Hematopoietic multipotent progenitor cell treated with erythropoietin and hydrocortisone succinate and interleukin-3 and kit ligand, for 4 days (in vitro differentiated cells): Measurements from ENCODE around the gene AKAP9.
A peak's percentile ranks its signal among the peaks of the same experiment; 100 is the strongest.
"Not testable (repeated sequence)": the region's sequence is repeated elsewhere in the genome, so short reads cannot be mapped to it uniquely, and the experiment has no call there.

ENCODE experiments used
- DNase-seq: peaks from one replicate; pipeline ENCODE4 v3.0.0-alpha.2; 2015

AKAP9 gene

DNA sequence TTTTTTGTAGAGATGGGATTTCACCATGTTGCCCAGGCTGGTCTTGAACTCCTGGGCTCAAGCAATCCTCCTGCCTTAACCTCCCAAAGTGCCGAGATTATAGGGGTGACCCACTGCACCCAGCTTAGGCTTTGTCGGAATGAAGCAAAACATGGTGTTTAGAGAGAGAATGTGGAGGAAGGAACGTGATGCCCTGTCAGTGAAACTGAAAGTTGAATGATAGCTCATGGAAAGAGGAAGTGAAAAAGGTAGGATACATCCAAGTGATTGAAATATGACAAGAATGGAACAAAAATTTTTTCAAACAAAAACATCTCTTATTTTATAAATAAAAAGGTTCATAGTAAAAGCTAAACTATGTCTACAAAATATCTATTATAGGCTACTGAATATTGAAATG is 5.9 kb downstream of the AKAP9 start:
- peak; percentile 42 for DNase-seq

DNA sequence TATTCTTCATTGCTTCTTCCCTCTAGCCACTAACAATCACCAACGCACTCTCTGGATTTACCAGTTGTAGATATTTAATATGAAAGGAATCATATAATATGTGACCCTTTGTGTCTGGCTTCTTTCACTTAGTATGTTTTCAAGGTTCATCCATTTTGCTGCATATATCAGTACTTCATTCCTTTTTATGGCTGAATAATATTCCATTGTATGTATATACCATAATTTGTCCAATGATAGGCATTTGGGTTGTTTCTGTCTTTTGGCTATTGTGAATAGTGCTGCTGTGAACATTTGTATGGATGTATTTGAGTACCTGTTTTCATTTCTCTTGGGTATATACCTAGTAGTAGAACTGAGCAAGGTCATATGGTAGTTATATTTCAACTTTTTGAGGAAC is 7.3 kb downstream of the AKAP9 start:
- DNase-seq, result no peak

DNA sequence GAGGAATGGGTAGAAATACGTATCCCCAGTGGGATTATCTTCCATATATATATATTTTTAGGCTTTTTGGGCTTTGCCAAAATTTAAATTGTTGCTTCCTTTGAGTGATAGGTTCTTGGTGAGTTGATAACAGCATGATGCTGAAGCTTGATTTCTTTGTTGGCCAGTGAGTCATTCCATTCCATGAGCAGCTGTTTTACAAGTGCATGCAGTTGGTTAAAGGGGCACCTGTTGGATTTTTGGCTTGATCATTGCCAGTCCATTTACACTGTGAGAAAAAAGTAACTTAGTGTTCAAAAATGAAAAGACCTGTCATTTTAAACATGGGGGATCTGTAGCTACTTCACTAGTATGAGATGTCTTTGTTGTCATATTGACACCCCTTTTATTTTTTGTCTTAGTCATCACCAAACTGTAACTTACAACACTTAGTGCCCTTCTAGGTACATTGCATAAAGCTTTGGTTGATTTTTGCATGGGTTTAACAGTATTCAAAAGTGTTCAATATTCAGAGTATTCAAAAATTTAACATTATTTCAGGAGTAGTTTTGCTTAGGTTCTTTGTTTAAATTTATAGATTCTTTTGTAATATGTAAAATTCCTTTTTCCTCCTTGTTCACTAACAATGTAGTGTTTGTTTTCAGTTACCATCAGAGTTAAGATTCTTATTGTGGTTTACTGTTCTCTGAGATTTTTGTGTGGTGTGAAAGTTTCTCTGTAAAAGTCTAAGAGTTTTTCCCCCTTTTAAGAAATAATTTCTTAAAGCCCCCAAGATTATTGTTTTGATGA is 8.8 kb downstream of the AKAP9 start:
- peak; percentile 24 for DNase-seq

DNA sequence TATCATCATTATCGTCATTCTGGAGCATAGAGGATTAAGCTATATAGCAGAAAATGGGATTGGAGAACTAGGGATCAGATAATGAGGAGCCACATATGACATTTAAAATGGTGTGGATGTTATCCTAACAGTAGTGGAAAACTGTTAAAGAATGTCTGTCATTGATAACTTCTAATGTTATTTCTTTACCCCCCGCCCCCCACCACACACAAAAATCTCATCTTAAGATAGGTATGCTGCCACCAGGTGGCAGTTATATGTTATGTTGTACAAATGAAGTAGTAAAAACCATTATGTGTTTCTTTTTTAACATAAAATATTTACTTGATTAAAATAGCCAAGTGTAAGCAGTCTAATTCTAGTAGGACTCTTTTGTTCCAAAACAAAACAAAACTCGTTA is 13.0 kb downstream of the AKAP9 start:
- DNase-seq, result peak; percentile 59

DNA sequence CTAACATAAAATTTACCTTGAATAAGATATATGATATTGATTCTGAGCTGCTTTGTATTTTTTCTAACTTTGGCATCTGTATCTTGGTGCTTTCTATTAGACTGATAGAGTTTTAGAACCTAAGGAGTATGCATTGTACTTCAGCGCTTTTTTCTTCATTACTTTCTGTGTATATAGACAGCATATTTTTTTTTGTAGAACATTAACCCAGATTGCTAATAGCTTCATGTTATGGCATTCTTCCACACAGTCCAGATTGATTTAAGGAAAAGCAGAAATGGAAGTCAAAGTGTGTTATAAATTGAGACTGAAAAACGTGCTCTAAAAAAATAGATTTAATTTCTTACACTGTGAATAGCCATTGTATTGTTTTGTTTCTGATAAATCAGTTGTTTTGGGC is 15.8 kb downstream of the AKAP9 start:
- DNase-seq, result not testable (repeated sequence)

DNA sequence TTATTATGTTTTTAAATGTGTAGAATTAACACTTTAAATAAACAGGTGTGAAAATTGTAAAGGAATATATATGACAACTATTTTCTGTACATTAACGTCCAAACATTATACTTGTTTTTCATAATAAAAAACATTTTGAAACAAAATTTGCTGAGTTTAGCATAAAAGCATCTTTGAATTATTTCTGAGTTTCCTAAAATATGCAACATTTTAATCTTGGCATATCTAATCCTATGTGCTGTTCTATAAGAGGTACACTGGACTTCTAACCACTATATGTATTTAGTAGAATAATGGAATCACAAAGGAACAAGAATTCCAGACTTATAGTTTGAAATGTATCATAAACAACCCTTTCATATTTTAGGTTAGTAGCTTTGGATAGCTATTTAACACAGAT is 16.6 kb downstream of the AKAP9 start:
- no peak for DNase-seq

DNA sequence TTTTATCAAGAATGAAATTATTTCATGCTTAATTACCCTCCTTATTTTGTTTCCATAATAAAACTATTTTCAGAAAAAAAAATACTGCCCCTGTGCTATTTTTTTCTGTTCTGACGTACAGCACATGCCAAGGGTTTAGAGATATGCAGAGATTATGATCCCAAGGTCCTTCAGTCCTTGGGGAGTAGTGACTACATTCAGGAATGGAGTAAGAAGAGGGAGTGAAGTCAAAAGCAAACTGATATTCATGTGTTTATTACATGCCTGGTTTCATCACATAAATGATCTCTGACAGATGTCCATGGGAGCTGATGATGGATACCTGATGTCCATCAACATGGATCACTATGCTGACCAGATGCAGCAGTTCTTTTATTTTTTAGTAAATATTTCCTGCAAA is 17.2 kb downstream of the AKAP9 start:
- no peak for DNase-seq

DNA sequence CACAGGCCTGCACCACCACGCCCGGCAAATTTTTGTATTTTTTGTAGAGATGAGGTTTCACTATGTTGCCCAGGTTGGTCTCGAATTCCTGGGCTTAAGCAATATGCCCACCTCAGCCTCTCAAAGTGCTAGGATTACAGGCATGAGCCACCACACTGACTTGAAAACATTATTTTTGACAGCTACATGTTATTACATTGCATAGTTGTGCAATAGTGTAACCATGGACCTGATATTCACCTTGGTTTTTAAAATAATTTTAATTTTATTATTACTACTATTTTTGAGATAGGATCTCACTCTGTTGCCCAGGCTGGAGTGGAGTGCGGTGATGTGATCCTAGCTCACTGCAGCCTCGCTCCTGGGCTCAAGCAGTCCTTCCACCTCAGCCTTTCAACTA is 18.4 kb downstream of the AKAP9 start:
- no peak for DNase-seq

DNA sequence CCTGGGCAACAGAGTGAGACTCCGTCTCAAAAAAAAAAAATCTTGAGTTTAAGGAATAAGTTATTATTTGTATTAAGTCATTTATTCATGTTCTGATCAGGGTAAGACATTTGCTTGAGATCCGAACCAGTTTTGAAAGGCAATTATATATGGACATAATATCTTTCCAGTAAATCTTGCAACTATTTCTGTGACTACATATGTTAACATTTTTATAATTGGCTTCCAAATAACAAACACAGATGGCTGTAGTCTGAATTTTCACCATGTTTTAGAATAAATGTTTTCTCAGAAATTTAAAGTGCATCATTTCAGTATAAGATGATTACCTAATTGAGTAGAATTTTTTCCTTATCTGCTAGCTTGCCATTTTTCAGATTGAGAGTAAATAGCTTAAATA is 21.2 kb downstream of the AKAP9 start:
- DNase-seq, result no peak

DNA sequence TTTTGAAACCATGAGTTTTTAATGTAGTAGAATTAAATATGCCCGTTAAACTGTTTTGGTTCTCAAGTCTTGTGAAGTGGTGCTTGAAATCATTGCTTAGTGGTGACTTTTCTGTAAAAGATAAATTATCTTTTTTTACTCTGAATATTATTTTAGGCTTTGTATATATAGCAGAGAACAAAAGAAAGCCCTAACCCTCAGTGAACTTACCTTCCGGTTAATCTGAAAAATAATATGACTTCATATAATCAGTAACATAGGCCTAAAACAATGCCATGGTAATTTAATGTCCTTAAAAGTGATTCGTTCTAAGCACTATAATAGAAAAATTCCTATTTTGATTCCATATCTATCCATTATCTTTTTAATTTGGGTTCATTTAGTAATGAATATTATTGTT is 21.8 kb downstream of the AKAP9 start:
- no peak for DNase-seq

DNA sequence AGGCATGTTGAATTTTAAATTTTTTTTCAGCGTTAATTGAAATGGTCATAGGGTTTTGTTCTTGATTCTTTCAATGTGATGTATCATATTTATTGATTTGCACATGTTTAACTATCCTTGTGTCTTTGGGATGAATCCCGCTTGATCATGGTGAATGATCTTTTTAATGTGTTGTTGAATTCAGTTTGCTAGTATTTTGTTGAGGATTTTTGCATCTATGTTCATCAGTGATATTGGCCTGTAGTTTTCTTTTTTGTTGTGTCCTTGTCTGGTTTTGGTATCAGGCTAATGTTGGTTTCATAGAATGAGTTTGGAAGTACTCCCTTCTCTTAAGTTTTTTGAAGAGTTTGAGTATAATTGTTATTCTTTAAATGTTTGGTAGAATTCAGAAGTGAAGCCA is 26.9 kb downstream of the AKAP9 start:
- DNase-seq, result not testable (repeated sequence)

DNA sequence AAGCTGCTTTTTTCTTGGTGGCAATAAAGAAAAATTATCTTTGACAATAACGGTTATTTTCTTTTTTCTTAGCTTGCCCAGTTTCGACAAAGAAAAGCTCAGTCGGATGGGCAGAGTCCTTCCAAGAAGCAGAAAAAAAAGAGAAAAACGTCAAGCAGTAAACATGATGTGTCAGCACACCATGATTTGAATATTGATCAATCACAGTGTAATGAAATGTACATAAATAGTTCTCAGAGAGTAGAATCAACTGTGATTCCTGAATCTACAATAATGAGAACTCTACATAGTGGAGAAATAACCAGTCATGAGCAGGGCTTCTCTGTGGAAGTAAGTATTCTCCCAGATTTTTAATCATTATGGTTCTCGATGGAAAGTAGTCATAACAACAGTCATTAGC is 33.0 kb downstream of the AKAP9 start:
- no peak for DNase-seq

DNA sequence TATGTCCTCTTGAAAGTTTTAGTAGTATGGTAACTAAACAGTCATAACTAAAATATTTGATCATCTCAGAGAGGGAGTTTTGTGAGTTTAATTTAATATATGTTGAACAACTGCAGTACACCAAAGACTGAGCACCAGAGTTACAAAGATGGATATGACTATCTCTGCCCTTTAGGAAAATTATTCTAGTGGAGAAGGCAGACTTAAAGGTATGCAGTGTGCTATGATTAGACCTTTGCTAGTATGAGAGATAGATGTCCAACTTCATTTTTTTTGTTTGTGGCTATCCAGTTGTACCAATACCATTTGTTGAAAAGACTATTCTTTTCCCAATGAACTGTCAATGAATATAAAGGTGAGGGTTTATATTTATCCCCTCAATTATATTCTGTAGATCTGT is 33.4 kb downstream of the AKAP9 start:
- DNase-seq, result no peak

DNA sequence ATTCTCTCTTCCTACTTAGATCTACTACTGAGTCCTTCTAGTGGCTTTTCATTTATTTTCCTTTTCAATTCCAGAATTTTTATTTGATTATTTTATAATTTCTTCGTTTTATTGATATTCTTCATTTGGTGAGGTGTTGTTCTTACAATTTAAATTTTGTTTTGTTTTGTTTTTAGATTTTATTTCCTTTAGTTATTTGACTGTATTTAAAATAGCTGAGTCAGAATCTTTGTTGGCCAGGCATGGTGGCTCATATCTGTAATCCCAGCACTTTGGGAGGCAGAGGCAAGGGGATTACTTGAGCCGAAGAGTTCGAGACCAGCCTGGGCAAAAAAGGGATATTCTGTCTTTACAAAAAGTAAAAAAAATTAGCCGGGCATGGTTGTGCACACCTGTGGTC is 36.1 kb downstream of the AKAP9 start:
- DNase-seq, result no peak

DNA sequence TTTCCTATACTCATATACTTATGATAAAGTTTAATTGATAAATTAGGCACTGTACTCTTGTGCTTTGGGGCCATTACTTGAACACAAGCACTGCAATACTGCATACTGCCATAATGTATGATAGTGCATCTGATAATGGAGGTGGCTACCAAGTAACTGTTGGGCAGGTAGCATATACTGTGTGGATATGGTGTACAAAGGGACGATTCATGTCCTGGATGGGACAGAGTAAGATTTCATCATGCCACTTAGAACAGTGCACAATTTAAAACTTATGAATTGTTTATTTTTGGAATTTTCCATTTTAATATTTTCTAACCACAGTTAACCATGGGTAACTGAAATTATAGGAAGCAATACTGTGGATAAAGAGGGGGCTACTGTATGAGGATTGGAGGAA is 38.9 kb downstream of the AKAP9 start:
- DNase-seq, result no peak

DNA sequence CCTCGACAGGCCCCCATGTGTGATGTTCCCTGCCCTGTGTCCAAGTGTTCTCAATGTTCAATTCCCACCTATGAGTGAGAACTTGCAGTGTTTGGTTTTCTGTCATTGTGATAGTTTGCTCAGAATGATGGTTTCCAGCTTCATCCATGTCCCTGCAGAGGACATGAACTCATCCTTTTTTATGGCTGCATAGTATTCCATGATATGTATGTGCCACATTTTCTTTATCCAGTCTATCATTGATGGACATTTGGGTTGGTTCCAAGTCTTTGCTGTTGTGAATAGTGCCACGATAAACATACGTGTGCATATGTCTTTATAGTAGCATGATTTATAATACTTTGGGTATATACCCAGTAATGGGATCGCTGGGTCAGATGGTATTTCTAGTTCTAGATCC is 41.7 kb downstream of the AKAP9 start:
- DNase-seq, result not testable (repeated sequence)

DNA sequence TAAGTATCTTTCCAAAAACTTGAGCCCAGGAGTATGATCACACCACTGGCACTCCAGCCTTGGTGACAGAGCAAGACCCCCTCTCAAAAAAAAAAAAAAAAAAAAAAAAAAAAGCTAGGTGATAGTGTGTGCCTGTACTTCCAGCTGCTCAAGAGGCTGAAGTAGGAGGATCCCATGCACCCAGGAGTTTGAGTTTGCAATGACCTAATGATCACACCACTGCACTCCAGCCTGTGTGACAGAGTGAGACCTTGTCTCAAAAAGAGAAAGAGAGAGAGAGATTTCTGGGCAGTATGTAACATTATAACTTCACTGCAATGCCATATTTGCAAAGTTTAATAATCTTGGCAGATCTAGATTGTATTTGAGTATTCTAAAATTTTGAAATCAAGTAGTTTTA is 47.6 kb downstream of the AKAP9 start:
- no peak for DNase-seq

DNA sequence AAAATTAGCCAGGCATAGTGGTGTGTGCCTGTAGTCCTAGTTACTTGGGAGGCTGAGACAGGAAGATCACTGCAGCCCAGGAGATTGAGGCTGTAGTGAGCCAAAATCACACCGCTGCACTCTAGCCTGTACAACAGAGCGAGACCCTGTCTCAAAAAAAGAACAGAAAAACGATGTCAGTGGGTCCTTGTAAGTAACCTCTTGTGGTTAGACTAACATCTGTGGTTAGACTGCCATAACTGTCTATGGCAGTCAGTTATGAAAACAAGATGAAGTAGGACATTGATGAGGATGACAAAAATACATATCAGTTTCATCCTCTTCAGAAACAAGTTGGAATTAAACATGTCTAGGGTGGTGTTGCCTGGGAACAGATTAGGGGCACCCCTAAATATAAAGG is 53.3 kb downstream of the AKAP9 start:
- DNase-seq, result peak; percentile 35

DNA sequence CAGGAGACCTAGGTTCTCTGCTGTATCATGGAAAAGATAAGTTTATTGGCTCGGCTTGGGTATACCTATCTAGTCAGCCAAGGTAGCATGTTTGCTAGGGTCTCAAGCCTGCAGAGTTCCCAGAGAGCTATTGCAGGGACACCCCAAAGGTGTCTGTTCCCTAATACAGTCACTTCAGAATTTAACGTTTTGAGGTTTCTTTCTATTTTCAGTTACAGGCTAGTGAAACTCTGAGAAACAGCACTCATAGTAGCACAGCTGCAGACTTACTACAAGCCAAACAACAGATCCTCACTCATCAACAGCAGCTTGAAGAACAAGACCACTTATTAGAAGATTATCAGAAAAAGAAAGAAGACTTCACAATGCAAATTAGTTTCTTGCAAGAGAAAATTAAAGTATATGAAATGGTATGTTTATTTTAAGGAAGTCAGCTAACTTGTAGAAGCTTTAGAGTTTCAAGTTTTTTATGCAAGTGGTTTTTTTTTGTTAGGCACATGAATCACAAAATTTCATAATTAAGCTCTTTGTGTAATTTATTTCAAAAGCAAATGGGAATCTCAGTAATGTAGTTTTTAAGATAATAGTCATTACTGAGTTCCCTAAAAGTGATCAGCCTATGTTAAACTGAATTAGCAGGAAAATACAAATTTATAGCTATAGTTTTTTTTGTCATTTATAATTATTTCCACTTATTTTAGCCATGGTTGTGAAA is 54.9 kb downstream of the AKAP9 start:
- peak; percentile 3 for DNase-seq

DNA sequence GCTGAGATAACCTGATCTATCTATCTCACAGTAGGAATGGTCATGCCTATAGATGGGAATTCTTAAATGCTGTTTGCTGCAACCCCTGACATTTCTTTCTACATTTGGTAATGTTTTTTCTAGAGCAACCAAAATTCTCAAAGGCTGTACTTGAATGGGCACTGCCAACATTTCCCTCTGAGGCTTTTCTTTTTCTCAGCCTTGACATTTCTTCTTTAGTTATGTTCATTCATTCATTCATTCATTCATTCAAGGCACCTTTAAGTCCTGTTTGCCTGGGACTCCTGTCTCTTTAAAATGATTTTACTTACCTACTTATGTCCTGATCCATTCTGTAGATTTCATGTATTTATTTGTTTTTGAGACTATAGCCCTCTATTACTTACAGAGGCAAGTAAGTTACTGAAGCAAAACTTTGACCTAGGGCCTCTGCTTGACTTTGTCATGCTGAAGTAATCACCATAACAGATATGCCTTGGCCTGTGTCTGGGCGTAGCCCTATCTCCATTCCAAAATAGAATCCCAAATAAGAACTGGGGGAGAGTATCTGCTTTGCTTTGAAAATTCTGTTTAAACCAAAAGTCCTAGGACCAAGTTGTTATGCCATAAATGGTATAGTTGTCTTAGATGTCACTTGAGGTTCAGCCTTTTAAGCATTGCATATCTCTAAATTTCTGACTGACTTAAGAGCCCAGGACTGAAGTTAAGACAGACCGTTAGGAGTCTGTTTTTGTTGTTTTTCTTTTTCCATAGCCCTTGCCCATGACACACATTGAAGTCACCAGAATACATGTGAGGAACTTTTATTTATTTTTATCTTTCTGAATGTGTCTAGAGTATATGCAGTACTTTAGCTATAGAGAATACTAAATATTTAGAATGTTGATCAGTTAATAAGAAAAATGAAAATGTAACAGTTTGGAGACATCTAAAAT is 59.2 kb downstream of the AKAP9 start:
- no peak for DNase-seq

DNA sequence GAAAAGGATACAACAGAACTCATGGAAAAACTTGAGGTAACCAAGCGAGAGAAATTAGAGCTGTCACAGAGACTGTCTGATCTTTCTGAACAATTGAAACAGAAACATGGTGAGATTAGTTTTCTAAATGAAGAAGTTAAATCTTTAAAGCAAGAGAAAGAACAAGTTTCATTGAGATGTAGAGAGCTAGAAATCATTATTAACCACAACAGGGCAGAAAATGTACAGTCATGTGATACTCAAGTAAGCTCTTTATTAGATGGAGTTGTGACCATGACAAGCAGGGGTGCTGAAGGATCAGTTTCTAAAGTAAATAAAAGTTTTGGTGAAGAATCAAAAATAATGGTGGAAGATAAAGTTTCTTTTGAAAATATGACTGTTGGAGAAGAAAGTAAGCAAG is 62.1 kb downstream of the AKAP9 start:
- no peak for DNase-seq

DNA sequence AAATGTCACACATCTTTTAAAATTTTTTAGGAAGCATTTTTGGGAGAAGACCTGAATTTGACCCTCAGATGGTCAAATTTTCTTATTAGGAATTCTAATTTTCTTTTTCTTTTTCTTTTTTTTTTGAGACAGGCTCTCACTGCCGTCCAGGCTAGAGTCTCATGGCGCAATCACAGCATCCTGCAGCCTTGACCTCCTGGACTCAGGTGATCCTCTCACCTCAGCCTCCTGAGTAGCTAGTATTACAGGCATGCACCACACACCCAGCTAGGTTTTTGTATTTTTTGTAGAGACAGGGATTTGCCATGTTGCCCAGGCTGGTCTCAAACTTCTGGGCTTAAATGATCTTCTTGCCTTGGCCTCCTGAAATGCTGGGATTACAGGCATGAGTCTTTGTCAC is 65.4 kb downstream of the AKAP9 start:
- no peak for DNase-seq

DNA sequence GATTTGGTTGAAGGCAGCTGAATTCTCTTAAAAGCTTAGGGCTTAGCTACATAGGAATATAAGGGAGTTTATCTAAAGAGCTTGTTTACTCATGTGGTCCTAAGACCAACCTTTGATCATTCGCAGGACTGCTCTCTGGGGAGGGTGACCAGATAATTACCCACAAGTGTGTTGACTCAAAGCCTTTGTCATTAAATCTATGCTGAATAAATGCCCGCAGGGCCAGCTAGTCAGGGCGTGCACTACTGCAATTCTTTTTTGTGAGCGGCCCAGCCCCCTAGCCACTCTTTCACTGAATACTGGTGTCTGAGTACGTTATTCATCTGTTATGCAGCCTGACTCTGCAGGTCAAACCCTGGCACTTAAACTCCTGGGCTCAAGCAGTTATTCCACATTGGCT is 69.6 kb downstream of the AKAP9 start:
- DNase-seq, result no peak

DNA sequence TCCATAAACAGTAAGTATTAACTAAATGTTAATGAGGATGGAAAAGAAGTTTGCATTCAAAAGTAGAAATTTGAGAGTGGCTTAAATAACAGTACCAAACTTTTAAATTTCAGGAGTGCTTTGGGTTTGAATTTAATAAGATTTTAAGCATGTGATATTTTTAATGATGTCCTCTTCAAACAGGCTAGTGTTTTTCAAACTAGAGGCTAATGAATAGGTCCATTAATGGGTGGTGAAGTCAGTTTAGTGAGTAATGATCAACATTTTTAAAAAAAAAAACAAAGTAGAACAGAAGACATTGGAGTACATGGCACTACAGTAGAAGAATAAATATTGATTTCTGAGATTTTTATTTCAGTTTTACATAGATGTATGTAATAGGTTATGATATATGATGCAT is 72.9 kb downstream of the AKAP9 start:
- no peak for DNase-seq
